Natural killer cell (primary cell): ENCODE data around the gene ORC4. TPM values are rescaled to one million over a fixed set of nuclear protein-coding genes. Genes with fewer than 3 reads are reported as not detected.
A peak's percentile ranks its signal among the peaks of the same experiment; 100 is the strongest.
"Not testable (repeated sequence)": the region's sequence is repeated elsewhere in the genome, so short reads cannot be mapped to it uniquely, and the experiment has no call there.

Experiments used
- ATAC-seq, 3 donors: fragments of 150-1000 bp in 2 of 3; fragments of 200-7000 bp in 1 of 3; cut with Tn5 transposase; 1 replicate in 1 of 3; 2 replicates in 2 of 3; pipeline ENCODE4 v1.10.0; 2021; ENCODE audit warnings: mild to moderate bottlenecking in 2 of 3, moderate library complexity in 2 of 3
- DNase-seq, 2 donors: peaks; one replicate each; pipeline versions ENCODE4 v3.0.0 to v3.0.0-alpha.2; 2013 to 2021; ENCODE audit warnings: mixed read lengths in 1 of 2
- H3K27ac ChIP-seq: one replicate; pipeline ENCODE4 v1.5.1; 2013; ENCODE audit warnings: mild to moderate bottlenecking, low read length
- H3K27me3 ChIP-seq: one replicate; pipeline ENCODE4 v1.6.1; 2013; ENCODE audit warnings: low read length; ENCODE audit not compliant: control insufficient read depth, insufficient read depth
- H3K36me3 ChIP-seq: one replicate; pipeline ENCODE4 v1.6.1; 2013; ENCODE audit warnings: low read length; ENCODE audit not compliant: control insufficient read depth, insufficient read depth
- H3K4me1 ChIP-seq: one replicate; pipeline ENCODE4 v1.6.1; 2013; ENCODE audit warnings: low read length; ENCODE audit not compliant: control insufficient read depth, insufficient read depth
- H3K4me3 ChIP-seq: one replicate; pipeline ENCODE4 v1.5.1; 2013; ENCODE audit warnings: low read length
- H3K9me3 ChIP-seq: one replicate; pipeline ENCODE4 v1.6.1; 2013; ENCODE audit warnings: low read length; ENCODE audit not compliant: control insufficient read depth, insufficient read depth
- H3K27ac Mint-ChIP-seq, 2 donors: one replicate each; pipeline ENCODE4 v1.8.0; 2022; ENCODE audit warnings: mild to moderate bottlenecking in 2 of 2, mixed read lengths in 2 of 2, moderate library complexity in 1 of 2
- H3K27me3 Mint-ChIP-seq, 2 donors: one replicate each; pipeline ENCODE4 v1.8.0; 2022; ENCODE audit warnings: low read depth in 2 of 2, mixed read lengths in 2 of 2
- H3K36me3 Mint-ChIP-seq: one replicate; pipeline ENCODE4 v1.8.0; 2022; ENCODE audit warnings: mixed read lengths
- H3K4me1 Mint-ChIP-seq, 2 donors: one replicate each; pipeline ENCODE4 v1.8.0; 2022; ENCODE audit warnings: mixed read lengths in 2 of 2
- H3K4me3 Mint-ChIP-seq: one replicate; pipeline ENCODE4 v1.8.0; 2022; ENCODE audit warnings: mild to moderate bottlenecking, moderate library complexity, mixed read lengths
- H3K9me3 Mint-ChIP-seq, 2 donors: one replicate each; pipeline ENCODE4 v1.8.0; 2022; ENCODE audit warnings: mixed read lengths in 2 of 2
- WGBS: methylation state at CpG from one replicate; pipeline ENCODE4 v1.1.7; 2013; ENCODE audit warnings: missing lambda C conversion rate; ENCODE audit not compliant: insufficient coverage; 5-methylcytosine and 5-hydroxymethylcytosine counted together
- intact Hi-C: fragments of 100-400 bp; cut with micrococcal nuclease; formaldehyde crosslinking; loops from one replicate; pipeline ENCODE4 v1.14.2; 2022
- total RNA-seq, 4 donors: library from RNA; stranded (reverse); fragments of 120-200 nt in 1 of 4; gene quantifications; one replicate each; pipeline versions ENCODE4 v1.2.3 to v1.2.4, GENCODE V29; 2013 to 2022
- TF ChIP-seq, protein P1 (sequence below): fragments of 200-600 bp; IDR thresholded peaks from one replicate; pipeline ENCODE4 v1.8.0; 2022; ENCODE audit warnings: antibody characterized with exemption

Gene ORC4
- total RNA-seq, 3 donors from 2014 or later (not counting 1 experiment from before 2014, with no cell fraction given): 42.4 to 48.0 (median 45.8) TPM

GRCh38 chr2:147998203-147998602 lies 22.3 kb downstream of the ORC4 start:
- Mint-ChIP-seq H3K4me1 (peaks cover 53 to 64% of the 10 kb centered on the region in 2 donors), H3K27ac (peak overlapping the region in 1 of 2 donors; percentile 35), H3K9me3 (peaks cover 2 to 5% of the 10 kb centered on the region in 2 donors), H3K36me3 (peaks cover 18% of the 10 kb centered on the region), H3K27me3 (no peaks in the 10 kb centered on the region), H3K4me3 (no peak overlapping the region)
- no peak overlapping the region for H3K27ac ChIP-seq
- no peaks in the 10 kb centered on the region for H3K36me3 ChIP-seq
- no peaks in the 10 kb centered on the region for H3K4me1 ChIP-seq
- WGBS: 90% methylated on average over 4 of the region's 4 CpGs
- no peak for DNase-seq
- intact Hi-C loops: no loop called here
- ATAC-seq: no peak
- H3K27me3 ChIP-seq: no peaks in the 10 kb centered on the region
- TF ChIP-seq, protein P1, sequence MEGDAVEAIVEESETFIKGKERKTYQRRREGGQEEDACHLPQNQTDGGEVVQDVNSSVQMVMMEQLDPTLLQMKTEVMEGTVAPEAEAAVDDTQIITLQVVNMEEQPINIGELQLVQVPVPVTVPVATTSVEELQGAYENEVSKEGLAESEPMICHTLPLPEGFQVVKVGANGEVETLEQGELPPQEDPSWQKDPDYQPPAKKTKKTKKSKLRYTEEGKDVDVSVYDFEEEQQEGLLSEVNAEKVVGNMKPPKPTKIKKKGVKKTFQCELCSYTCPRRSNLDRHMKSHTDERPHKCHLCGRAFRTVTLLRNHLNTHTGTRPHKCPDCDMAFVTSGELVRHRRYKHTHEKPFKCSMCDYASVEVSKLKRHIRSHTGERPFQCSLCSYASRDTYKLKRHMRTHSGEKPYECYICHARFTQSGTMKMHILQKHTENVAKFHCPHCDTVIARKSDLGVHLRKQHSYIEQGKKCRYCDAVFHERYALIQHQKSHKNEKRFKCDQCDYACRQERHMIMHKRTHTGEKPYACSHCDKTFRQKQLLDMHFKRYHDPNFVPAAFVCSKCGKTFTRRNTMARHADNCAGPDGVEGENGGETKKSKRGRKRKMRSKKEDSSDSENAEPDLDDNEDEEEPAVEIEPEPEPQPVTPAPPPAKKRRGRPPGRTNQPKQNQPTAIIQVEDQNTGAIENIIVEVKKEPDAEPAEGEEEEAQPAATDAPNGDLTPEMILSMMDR: no peak
- no peaks in the 10 kb centered on the region for H3K9me3 ChIP-seq
- H3K4me3 ChIP-seq: no peak overlapping the region

DNA sequence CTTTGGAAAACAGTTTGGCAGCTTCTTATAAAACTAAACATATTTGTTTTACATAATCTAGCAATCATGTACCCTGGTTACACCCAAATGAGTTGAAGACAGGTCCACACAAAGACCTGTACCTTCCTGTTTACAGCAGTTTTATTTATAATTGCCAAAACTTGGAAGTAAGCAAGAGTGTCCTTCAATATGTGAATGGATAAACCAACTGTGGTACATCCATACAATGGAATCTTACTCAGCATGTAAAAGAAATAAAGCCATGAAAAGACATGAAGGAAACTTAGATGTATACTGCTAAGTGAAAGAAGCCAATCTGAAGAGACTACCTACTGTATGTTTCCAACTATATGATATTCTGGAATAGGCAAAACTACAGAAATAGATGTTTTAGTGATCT lies 23.7 kb downstream of the ORC4 start:
- no peak overlapping the region for H3K27ac Mint-ChIP-seq
- peaks cover 50 to 59% of the 10 kb centered on the region in 2 donors for H3K4me1 Mint-ChIP-seq
- TF ChIP-seq, protein P1: no peak
- no peaks in the 10 kb centered on the region for H3K9me3 Mint-ChIP-seq
- no peaks in the 10 kb centered on the region for H3K27me3 ChIP-seq
- H3K27ac ChIP-seq: no peak overlapping the region
- intact Hi-C loops: no loop called here
- no peaks in the 10 kb centered on the region for H3K9me3 ChIP-seq
- no peaks in the 10 kb centered on the region for H3K27me3 Mint-ChIP-seq
- H3K4me1 ChIP-seq: no peaks in the 10 kb centered on the region
- no peak for DNase-seq
- peaks cover 4% of the 10 kb centered on the region for H3K36me3 Mint-ChIP-seq
- H3K4me3 Mint-ChIP-seq: no peak overlapping the region
- H3K4me3 ChIP-seq: no peak overlapping the region
- H3K36me3 ChIP-seq: no peaks in the 10 kb centered on the region
- ATAC-seq: no peak

DNA sequence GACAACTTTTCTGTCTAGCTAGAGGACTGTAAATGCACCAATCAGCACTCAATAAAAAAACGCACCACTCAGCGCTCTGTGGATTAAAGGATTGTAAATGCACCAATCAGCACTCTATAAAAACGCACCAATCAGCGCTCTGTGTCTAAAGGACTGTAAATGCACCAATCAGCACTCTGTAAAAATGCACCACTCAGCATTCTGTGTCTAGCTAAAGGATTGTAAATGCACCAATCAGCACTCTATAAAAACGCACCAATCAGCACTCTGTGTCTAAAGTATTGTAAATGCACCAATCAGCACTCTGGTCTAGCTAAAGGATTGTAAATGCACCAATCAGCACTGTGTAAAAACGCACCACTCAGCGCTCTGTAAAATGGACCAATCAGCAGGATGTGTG lies 25.6 kb downstream of the ORC4 start:
- H3K4me1 ChIP-seq, H3K9me3 ChIP-seq, H3K27ac Mint-ChIP-seq, H3K36me3 ChIP-seq, H3K36me3 Mint-ChIP-seq, H3K27ac ChIP-seq, H3K27me3 Mint-ChIP-seq, ATAC-seq, H3K9me3 Mint-ChIP-seq, intact Hi-C loops, H3K27me3 ChIP-seq, DNase-seq, H3K4me3 ChIP-seq, H3K4me3 Mint-ChIP-seq: not testable (repeated sequence)
- WGBS: 100% methylated on average over 7 of the region's 7 CpGs
- peaks cover 40 to 57% of the 10 kb centered on the region in 2 donors for H3K4me1 Mint-ChIP-seq

GRCh38 chr2:147989809-147990403 lies 30.6 kb downstream of the ORC4 start:
- WGBS: 63% methylated on average over 3 of the region's 4 CpGs
- no peaks in the 10 kb centered on the region for H3K4me1 ChIP-seq
- TF ChIP-seq, protein P1: peak; percentile 67
- Mint-ChIP-seq H3K4me3 (no peak overlapping the region), H3K4me1 (peaks cover 24 to 42% of the 10 kb centered on the region in 2 donors), H3K9me3 (no peaks in the 10 kb centered on the region), H3K27ac (peak overlapping the region; percentile 48 to 68), H3K27me3 (no peaks in the 10 kb centered on the region), H3K36me3 (no peaks in the 10 kb centered on the region)
- no peak overlapping the region for H3K4me3 ChIP-seq
- intact Hi-C loops: loop anchor here (1.0 kb wide), 3 partner anchors 211 to 1000 kb away; no protein-coding TSS in a partner anchor
- H3K36me3 ChIP-seq: no peaks in the 10 kb centered on the region
- ATAC-seq (peak; percentile 70 to 94 (median 84)), DNase-seq (peak in 1 of 2 donors; percentile 71)
- H3K9me3 ChIP-seq: no peaks in the 10 kb centered on the region
- H3K27me3 ChIP-seq: no peaks in the 10 kb centered on the region
- H3K27ac ChIP-seq: no peak overlapping the region
